Activated T-cell treated with anti-CD3 and anti-CD28 coated beads, Interleukin-2, amount 50 U/mL, for 72 hours (primary cell): ENCODE results near the gene RBMS1. TPM values are rescaled to one million over a fixed set of nuclear protein-coding genes. Genes with fewer than 3 reads are reported as not detected.

Source experiments
- ATAC-seq, 2 donors: fragments of 150-1000 bp; cut with Tn5 transposase; replicated peaks in 1 of 2; 2 replicates each; pipeline ENCODE4 v1.10.0; 2021; ENCODE audit warnings: moderate library complexity in 2 of 2, mild to moderate bottlenecking in 1 of 2
- DNase-seq, 2 donors: peaks; one replicate each; pipeline ENCODE4 v3.0.0; 2021 to 2022; ENCODE audit warnings: mixed read lengths in 1 of 2
- H3K27ac Mint-ChIP-seq: one replicate; pipeline ENCODE4 v1.8.0; 2022; ENCODE audit warnings: mild to moderate bottlenecking, moderate library complexity, mixed read lengths
- H3K27me3 Mint-ChIP-seq: one replicate; pipeline ENCODE4 v1.8.0; 2022; ENCODE audit warnings: low read depth, mixed read lengths
- H3K36me3 Mint-ChIP-seq, 2 donors: one replicate each; pipeline ENCODE4 v1.8.0; 2022; ENCODE audit warnings: mixed read lengths in 2 of 2, mild to moderate bottlenecking in 1 of 2; ENCODE audit not compliant: insufficient read depth in 2 of 2
- H3K4me1 Mint-ChIP-seq: one replicate; pipeline ENCODE4 v1.8.0; 2022; ENCODE audit warnings: low read depth, mixed read lengths
- H3K4me3 Mint-ChIP-seq, 2 donors: one replicate each; pipeline ENCODE4 v1.8.0; 2022; ENCODE audit warnings: mild to moderate bottlenecking in 2 of 2, mixed read lengths in 2 of 2, moderate library complexity in 2 of 2
- H3K9me3 Mint-ChIP-seq, 2 donors: one replicate each; pipeline ENCODE4 v1.8.0; 2022; ENCODE audit warnings: mixed read lengths in 2 of 2
- total RNA-seq, 2 donors: library from RNA; stranded (reverse); gene quantifications; one replicate each; pipeline ENCODE4 v1.2.3, GENCODE V29; 2022

RBMS1 gene
- total RNA-seq, 2 donors from 2014 or later, result 48.4 to 55.1 TPM

DNA sequence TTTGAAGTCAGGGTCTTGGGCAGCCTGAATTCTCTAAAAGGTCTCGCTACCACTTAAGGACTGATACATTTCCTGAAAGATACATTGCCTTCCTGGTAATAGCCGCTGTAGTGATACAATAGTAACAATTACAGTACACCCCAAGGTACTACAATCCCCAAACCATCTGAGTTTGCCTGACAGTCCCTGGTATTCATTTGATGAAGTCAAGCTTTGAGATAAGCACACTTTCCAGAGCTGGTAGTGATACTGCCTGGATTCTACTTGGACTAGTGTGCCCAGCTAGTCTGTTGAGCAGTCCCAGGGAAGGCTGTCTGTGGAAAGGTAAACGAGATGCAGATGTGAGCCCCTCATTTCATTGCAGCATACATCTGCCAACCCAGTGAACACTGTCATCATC lies 269.1 kb downstream of the RBMS1 start:
- DNase-seq (no peak), ATAC-seq (no peak)
- no peak overlapping the region for H3K27ac Mint-ChIP-seq
- H3K27me3 Mint-ChIP-seq, result peaks cover 33% of the 10 kb centered on the region
- H3K9me3 Mint-ChIP-seq, result no peaks in the 10 kb centered on the region
- H3K4me3 Mint-ChIP-seq, result peak overlapping the region in 1 of 2 donors; percentile 79
- no peaks in the 10 kb centered on the region for H3K36me3 Mint-ChIP-seq
- peaks cover 72% of the 10 kb centered on the region for H3K4me1 Mint-ChIP-seq

DNA sequence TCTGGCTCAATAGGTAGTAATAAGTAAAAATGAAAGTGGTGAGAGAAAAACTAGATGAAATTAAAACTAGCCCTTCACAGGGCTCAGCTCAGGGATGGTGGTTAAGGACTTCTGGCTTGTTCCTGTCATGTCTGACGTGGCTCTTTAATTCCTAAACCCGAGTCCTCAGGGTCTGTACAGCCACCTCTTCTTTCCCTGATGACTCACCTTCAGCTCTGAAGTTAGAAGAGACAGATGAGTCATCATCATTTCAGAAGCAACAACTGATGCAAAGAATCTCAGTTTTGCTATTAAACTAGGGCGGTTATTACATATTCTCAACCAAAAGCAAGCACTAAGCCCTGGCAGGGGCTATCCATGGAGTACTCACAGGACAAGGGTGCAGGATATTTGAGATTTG lies 269.5 kb downstream of the RBMS1 start:
- H3K4me3 Mint-ChIP-seq, result peak overlapping the region; percentile 63 to 79
- peaks cover 73% of the 10 kb centered on the region for H3K4me1 Mint-ChIP-seq
- peak overlapping the region; percentile 42 for H3K27ac Mint-ChIP-seq
- peak; percentile 50 to 58 for DNase-seq
- peaks cover 33% of the 10 kb centered on the region for H3K27me3 Mint-ChIP-seq
- no peaks in the 10 kb centered on the region for H3K36me3 Mint-ChIP-seq
- no peaks in the 10 kb centered on the region for H3K9me3 Mint-ChIP-seq
- ATAC-seq, result peak; percentile 82

DNA sequence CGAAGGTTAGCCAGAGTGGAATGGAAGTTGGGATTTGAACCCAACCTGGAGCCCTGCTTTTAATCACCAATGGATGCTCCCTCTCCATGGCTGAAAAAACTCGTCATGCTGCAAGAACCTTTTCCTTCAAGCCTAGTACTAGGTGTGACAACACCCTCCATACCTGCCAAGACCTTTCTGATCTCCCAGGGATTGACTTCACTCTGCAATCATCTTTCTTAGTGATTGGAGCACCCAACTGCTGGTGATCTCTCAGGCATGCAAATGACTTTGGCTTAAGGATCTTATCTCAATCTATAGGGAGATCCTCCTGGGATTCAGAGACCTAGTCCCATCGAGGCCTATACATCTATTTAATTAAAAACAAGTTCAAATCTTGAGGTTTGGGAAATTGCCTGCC lies 270.0 kb downstream of the RBMS1 start:
- Mint-ChIP-seq H3K4me3 (peak overlapping the region; percentile 63 to 79), H3K27me3 (peaks cover 33% of the 10 kb centered on the region), H3K4me1 (peaks cover 73% of the 10 kb centered on the region), H3K9me3 (no peaks in the 10 kb centered on the region), H3K36me3 (no peaks in the 10 kb centered on the region), H3K27ac (peak overlapping the region; percentile 42)
- DNase-seq (no peak), ATAC-seq (no peak)

DNA sequence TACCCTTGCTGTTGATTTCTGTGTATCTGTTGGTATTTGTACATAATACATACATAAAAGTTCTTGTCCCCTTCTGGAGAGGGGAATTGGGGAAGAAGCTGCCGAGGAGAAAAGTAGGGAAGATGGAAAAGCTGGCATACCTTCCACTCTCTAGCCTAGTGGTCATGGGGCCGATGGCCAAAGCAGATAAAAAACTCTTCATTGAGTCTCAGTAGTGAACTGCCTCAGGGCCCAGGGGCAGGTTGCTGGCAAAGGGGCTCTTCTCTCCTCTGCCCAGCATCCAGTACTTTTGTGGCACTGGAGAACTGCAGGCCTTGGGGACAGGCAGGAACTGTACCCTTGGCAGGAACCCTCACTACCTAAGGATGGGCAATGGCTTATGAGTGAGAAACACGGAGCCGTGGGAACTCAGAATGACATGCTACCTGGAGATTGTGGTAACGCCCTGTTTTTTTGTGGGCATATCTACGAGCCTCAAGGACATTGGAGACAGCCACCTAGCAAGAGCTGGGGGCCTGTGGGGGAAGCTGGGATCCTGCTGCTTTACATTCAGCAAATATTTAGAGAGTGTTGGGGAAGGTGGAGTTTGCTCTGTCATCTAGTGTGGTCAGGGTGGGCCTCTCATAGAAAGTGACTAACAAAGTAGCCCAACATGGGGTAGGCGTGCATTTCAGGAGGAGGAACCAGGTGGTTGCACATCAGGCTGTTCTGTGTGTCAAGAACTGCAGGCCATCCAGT lies 270.9 kb downstream of the RBMS1 start:
- peaks cover 73% of the 10 kb centered on the region for H3K4me1 Mint-ChIP-seq
- peak; percentile 14 to 24 for ATAC-seq
- no peaks in the 10 kb centered on the region for H3K36me3 Mint-ChIP-seq
- H3K27ac Mint-ChIP-seq, result no peak overlapping the region
- peak overlapping the region; percentile 7 to 31 for H3K4me3 Mint-ChIP-seq
- DNase-seq, result peak in 1 of 2 donors; percentile 44
- H3K27me3 Mint-ChIP-seq, result peaks cover 39% of the 10 kb centered on the region
- no peaks in the 10 kb centered on the region for H3K9me3 Mint-ChIP-seq
